ENCODE data around the gene FAM241A. TPM values are rescaled to one million over a fixed set of nuclear protein-coding genes. Genes with fewer than 3 reads are reported as not detected.
"Not testable (repeated sequence)": the region's sequence is repeated elsewhere in the genome, so short reads cannot be mapped to it uniquely, and the experiment has no call there.

Gene FAM241A
- total and polyA plus RNA-seq, 4 donors = 2.7 to 4.2 (median 2.9) TPM

GRCh38 chr4:112156112-112156511 lies 10.9 kb downstream of the FAM241A start:
- WGBS, 2 donors = 51 to 76% methylated on average over 1 of the region's 1 CpG
- no peak overlapping the region for H3K4me3 ChIP-seq
- H3K27me3 ChIP-seq (ENCODE audit: control insufficient read depth in 3 of 3, insufficient read depth in 3 of 3, low read length in 2 of 3) = no peaks in the 10 kb centered on the region
- DNase-seq (no peak), ATAC-seq (ENCODE audit: insufficient read depth, low FRiP score) (no peak)
- no peaks in the 10 kb centered on the region for H3K36me3 ChIP-seq (ENCODE audit: control insufficient read depth in 4 of 4, insufficient read depth in 4 of 4, low read length in 4 of 4)
- H3K9ac ChIP-seq (ENCODE audit: insufficient read depth in 1 of 2, low read length in 2 of 2) = no peak overlapping the region
- H3K9me3 ChIP-seq (ENCODE audit: control insufficient read depth in 4 of 4, insufficient read depth in 3 of 4, low read length in 3 of 4) = no peaks in the 10 kb centered on the region
- TF ChIP-seq, protein P1, sequence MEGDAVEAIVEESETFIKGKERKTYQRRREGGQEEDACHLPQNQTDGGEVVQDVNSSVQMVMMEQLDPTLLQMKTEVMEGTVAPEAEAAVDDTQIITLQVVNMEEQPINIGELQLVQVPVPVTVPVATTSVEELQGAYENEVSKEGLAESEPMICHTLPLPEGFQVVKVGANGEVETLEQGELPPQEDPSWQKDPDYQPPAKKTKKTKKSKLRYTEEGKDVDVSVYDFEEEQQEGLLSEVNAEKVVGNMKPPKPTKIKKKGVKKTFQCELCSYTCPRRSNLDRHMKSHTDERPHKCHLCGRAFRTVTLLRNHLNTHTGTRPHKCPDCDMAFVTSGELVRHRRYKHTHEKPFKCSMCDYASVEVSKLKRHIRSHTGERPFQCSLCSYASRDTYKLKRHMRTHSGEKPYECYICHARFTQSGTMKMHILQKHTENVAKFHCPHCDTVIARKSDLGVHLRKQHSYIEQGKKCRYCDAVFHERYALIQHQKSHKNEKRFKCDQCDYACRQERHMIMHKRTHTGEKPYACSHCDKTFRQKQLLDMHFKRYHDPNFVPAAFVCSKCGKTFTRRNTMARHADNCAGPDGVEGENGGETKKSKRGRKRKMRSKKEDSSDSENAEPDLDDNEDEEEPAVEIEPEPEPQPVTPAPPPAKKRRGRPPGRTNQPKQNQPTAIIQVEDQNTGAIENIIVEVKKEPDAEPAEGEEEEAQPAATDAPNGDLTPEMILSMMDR (IDR thresholded peaks at IDR 0.05; ENCODE audit: control extremely low read depth, extremely low read depth) = no peak
- H3K4me1 ChIP-seq (ENCODE audit: control insufficient read depth in 5 of 5, insufficient read depth in 5 of 5, low read length in 5 of 5) = peaks cover 0 to 9% (median 4%) of the 10 kb centered on the region in 5 donors
- no peak overlapping the region for H3K27ac ChIP-seq (ENCODE audit: low read depth in 1 of 2, low read length in 1 of 2)

- DNase-seq (no peak), ATAC-seq (ENCODE audit: insufficient read depth, low FRiP score) (no peak)
- no peaks in the 10 kb centered on the region for H3K9me3 ChIP-seq (ENCODE audit: control insufficient read depth in 4 of 4, insufficient read depth in 3 of 4, low read length in 3 of 4)
- no peak overlapping the region for H3K4me3 ChIP-seq
- H3K9ac ChIP-seq (ENCODE audit: insufficient read depth in 1 of 2, low read length in 2 of 2) = no peak overlapping the region
- no peak overlapping the region for H3K27ac ChIP-seq (ENCODE audit: low read depth in 1 of 2, low read length in 1 of 2)
- H3K4me1 ChIP-seq (ENCODE audit: control insufficient read depth in 5 of 5, insufficient read depth in 5 of 5, low read length in 5 of 5) = peaks cover 0 to 9% (median 4%) of the 10 kb centered on the region in 5 donors
- no peaks in the 10 kb centered on the region for H3K36me3 ChIP-seq (ENCODE audit: control insufficient read depth in 4 of 4, insufficient read depth in 4 of 4, low read length in 4 of 4)
- no peaks in the 10 kb centered on the region for H3K27me3 ChIP-seq (ENCODE audit: control insufficient read depth in 3 of 3, insufficient read depth in 3 of 3, low read length in 2 of 3)
- TF ChIP-seq, protein P1 (IDR thresholded peaks at IDR 0.05; ENCODE audit: control extremely low read depth, extremely low read depth) = no peak
These were observed 11.3 kb downstream of the FAM241A start for GRCh38 chr4:112156553-112156952.

DNA sequence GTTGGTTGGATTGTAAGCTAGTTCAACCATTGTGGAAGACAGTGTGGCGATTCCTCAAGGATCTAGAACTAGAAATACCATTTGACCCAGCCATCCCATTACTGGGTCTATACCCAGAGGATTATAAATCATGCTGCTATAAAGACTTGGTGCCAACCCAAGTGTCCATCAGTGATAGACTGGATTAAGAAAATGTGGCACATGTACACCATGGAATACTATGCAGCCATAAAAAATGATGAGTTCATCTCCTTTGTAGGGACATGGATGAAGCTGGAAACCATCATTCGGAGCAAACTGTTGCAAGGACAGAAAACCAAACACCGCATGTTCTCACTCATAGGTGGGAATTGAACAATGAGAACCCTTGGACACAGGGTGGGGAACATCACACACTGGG lies 18.5 kb downstream of the FAM241A start:
- not testable (repeated sequence) for DNase-seq; H3K4me3 ChIP-seq; ATAC-seq (ENCODE audit: insufficient read depth, low FRiP score); H3K36me3 ChIP-seq (ENCODE audit: control insufficient read depth in 4 of 4, insufficient read depth in 4 of 4, low read length in 4 of 4); H3K4me1 ChIP-seq (ENCODE audit: control insufficient read depth in 5 of 5, insufficient read depth in 5 of 5, low read length in 5 of 5); H3K9me3 ChIP-seq (ENCODE audit: control insufficient read depth in 4 of 4, insufficient read depth in 3 of 4, low read length in 3 of 4); H3K27me3 ChIP-seq (ENCODE audit: control insufficient read depth in 3 of 3, insufficient read depth in 3 of 3, low read length in 2 of 3); H3K27ac ChIP-seq (ENCODE audit: low read depth in 1 of 2, low read length in 1 of 2); H3K9ac ChIP-seq (ENCODE audit: insufficient read depth in 1 of 2, low read length in 2 of 2)
- 99 to 100% methylated on average over 3 of the region's 3 CpGs for WGBS, 2 donors

GRCh38 chr4:112167794-112168193 lies 22.5 kb downstream of the FAM241A start:
- no peaks in the 10 kb centered on the region for H3K27me3 ChIP-seq (ENCODE audit: control insufficient read depth in 3 of 3, insufficient read depth in 3 of 3, low read length in 2 of 3)
- DNase-seq (no peak), ATAC-seq (ENCODE audit: insufficient read depth, low FRiP score) (no peak)
- no peak overlapping the region for H3K27ac ChIP-seq (ENCODE audit: low read depth in 1 of 2, low read length in 1 of 2)
- H3K36me3 ChIP-seq (ENCODE audit: control insufficient read depth in 4 of 4, insufficient read depth in 4 of 4, low read length in 4 of 4) = peaks cover 0 to 2% (median 0%) of the 10 kb centered on the region in 4 donors
- H3K4me1 ChIP-seq (ENCODE audit: control insufficient read depth in 5 of 5, insufficient read depth in 5 of 5, low read length in 5 of 5) = peaks cover 0 to 4% (median 0%) of the 10 kb centered on the region in 5 donors
- H3K9me3 ChIP-seq (ENCODE audit: control insufficient read depth in 4 of 4, insufficient read depth in 3 of 4, low read length in 3 of 4) = no peaks in the 10 kb centered on the region
- no peak overlapping the region for H3K4me3 ChIP-seq
- no peak overlapping the region for H3K9ac ChIP-seq (ENCODE audit: insufficient read depth in 1 of 2, low read length in 2 of 2)
- TF ChIP-seq, protein P1 (IDR thresholded peaks at IDR 0.05; ENCODE audit: control extremely low read depth, extremely low read depth) = no peak

Measured in lung (tissue), 12 donors.